ENCODE measurements around the gene IL17REL. TPM values are rescaled to one million over a fixed set of nuclear protein-coding genes. Genes with fewer than 3 reads are reported as not detected.

Gene IL17REL
- total and polyA plus RNA-seq, 2 of the 13 experiments (the other 11 are each of a cell fraction or from before 2014, with no cell fraction given) = not detected

DNA sequence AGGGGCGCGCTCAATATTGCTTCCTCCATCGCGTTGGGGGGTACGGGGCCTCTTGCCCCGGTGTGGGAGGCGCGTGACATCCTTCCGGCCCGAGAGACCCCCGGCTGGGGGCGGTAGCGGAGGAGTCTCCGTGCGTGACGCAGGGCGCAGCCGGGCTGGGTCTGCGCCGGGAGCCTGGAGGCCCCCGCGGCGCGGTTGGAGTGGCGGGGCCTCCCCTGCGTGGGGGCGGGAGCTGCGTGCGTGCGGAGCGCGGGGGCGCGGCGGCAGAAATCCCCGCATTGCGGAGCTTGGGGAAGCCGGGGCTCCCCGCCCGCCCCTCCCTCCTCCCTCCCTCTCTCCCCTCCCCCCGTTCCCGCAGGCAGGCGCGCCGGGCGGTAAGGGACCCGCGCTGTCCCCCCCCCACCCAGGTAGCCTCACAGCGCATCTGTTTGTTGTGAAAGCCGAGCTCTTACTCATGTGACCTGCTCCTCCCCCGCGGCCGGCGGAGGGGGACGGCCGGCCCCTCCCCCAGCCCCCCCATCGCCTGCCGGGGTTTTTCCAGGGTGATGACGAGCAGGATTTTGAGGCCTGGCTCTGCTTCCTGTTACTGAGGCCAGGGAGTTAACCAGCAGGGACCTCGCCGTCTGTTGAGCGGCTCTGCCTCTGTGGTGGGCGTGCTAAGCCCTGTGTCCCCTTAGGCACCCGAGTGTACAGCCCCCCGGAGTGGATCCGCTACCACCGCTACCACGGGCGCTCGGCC, 50.4 kb downstream of the IL17REL start (continued):
- TF ChIP-seq RORA (CRISPR knock-in tag; IDR thresholded peaks at IDR 0.05) (no peak), ZSCAN25 (CRISPR knock-in tag; IDR thresholded peaks at IDR 0.05) (peak; percentile 41; the same call in 1 of the 2 replicates), ZNF337 (CRISPR knock-in tag; IDR thresholded peaks at IDR 0.05; ENCODE audit: borderline replicate concordance, low read depth) (no peak), NFRKB (IDR thresholded peaks at IDR 0.05) (no peak), ZNF839 (CRISPR knock-in tag; IDR thresholded peaks at IDR 0.05; ENCODE audit: borderline replicate concordance) (no peak), PHF20 (CRISPR knock-in tag; IDR thresholded peaks at IDR 0.05) (peak; percentile 32; the same call in 1 of the 2 replicates), TAF1 (CRISPR knock-in tag; IDR thresholded peaks at IDR 0.05) (peak; percentile 24), ZNF367 (CRISPR knock-in tag; IDR thresholded peaks at IDR 0.05; ENCODE audit: borderline replicate concordance) (no peak), ZKSCAN1 (IDR thresholded peaks at IDR 0.05; ENCODE audit: low read length) (no peak), ZNF615 (CRISPR knock-in tag; IDR thresholded peaks at IDR 0.05; ENCODE audit: borderline replicate concordance) (no peak), ZBTB7B (CRISPR knock-in tag; IDR thresholded peaks at IDR 0.05) (0 out of 2 replicates have a peak, but pooled peaks have one; percentile 7), SNRNP70 (IDR thresholded peaks at IDR 0.05; ENCODE audit: low read depth, low read length) (no peak), GATA4 (IDR thresholded peaks at IDR 0.05; ENCODE audit: borderline replicate concordance, low read depth) (no peak), ZBTB7A (CRISPR knock-in tag; IDR thresholded peaks at IDR 0.05) (peak; percentile 70; the same call in 1 of the 2 replicates), HNRNPUL1 (IDR thresholded peaks at IDR 0.05; ENCODE audit: low read depth, low read length) (no peak), RELA (CRISPR knock-in tag; IDR thresholded peaks at IDR 0.05) (no peak), RFX5 (IDR thresholded peaks at IDR 0.05; ENCODE audit: low read depth, low read length) (no peak), ZNF160 (CRISPR knock-in tag; IDR thresholded peaks at IDR 0.05) (no peak), ZNF33B (CRISPR knock-in tag; IDR thresholded peaks at IDR 0.05) (no peak), KAT8 (CRISPR knock-in tag; IDR thresholded peaks at IDR 0.05) (no peak), RAD21 (CRISPR knock-in tag; IDR thresholded peaks at IDR 0.05) (peak; percentile 62)
- TF ChIP-seq, protein P1, sequence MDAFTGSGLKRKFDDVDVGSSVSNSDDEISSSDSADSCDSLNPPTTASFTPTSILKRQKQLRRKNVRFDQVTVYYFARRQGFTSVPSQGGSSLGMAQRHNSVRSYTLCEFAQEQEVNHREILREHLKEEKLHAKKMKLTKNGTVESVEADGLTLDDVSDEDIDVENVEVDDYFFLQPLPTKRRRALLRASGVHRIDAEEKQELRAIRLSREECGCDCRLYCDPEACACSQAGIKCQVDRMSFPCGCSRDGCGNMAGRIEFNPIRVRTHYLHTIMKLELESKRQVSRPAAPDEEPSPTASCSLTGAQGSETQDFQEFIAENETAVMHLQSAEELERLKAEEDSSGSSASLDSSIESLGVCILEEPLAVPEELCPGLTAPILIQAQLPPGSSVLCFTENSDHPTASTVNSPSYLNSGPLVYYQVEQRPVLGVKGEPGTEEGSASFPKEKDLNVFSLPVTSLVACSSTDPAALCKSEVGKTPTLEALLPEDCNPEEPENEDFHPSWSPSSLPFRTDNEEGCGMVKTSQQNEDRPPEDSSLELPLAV (CRISPR knock-in tag; conservative IDR thresholded peaks at IDR 0.05; ENCODE audit: low read depth) = no peak
- TF ChIP-seq, protein P2, sequence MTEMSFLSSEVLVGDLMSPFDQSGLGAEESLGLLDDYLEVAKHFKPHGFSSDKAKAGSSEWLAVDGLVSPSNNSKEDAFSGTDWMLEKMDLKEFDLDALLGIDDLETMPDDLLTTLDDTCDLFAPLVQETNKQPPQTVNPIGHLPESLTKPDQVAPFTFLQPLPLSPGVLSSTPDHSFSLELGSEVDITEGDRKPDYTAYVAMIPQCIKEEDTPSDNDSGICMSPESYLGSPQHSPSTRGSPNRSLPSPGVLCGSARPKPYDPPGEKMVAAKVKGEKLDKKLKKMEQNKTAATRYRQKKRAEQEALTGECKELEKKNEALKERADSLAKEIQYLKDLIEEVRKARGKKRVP (CRISPR knock-in tag; IDR thresholded peaks at IDR 0.05) = no peak
- TF ChIP-seq, protein P3, sequence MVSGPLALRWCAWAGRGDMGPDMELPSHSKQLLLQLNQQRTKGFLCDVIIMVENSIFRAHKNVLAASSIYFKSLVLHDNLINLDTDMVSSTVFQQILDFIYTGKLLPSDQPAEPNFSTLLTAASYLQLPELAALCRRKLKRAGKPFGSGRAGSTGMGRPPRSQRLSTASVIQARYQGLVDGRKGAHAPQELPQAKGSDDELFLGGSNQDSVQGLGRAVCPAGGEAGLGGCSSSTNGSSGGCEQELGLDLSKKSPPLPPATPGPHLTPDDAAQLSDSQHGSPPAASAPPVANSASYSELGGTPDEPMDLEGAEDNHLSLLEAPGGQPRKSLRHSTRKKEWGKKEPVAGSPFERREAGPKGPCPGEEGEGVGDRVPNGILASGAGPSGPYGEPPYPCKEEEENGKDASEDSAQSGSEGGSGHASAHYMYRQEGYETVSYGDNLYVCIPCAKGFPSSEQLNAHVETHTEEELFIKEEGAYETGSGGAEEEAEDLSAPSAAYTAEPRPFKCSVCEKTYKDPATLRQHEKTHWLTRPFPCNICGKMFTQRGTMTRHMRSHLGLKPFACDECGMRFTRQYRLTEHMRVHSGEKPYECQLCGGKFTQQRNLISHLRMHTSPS (CRISPR knock-in tag; IDR thresholded peaks at IDR 0.05; ENCODE audit: low read depth) = no peak
- TF ChIP-seq, protein P4, sequence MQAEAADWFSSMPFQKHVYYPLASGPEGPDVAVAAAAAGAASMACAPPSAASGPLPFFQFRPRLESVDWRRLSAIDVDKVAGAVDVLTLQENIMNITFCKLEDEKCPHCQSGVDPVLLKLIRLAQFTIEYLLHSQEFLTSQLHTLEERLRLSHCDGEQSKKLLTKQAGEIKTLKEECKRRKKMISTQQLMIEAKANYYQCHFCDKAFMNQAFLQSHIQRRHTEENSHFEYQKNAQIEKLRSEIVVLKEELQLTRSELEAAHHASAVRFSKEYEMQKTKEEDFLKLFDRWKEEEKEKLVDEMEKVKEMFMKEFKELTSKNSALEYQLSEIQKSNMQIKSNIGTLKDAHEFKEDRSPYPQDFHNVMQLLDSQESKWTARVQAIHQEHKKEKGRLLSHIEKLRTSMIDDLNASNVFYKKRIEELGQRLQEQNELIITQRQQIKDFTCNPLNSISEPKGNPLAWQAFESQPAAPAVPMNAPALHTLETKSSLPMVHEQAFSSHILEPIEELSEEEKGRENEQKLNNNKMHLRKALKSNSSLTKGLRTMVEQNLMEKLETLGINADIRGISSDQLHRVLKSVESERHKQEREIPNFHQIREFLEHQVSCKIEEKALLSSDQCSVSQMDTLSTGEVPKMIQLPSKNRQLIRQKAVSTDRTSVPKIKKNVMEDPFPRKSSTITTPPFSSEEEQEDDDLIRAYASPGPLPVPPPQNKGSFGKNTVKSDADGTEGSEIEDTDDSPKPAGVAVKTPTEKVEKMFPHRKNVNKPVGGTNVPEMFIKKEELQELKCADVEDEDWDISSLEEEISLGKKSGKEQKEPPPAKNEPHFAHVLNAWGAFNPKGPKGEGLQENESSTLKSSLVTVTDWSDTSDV (CRISPR knock-in tag; IDR thresholded peaks at IDR 0.05) = no peak; the same call in 1 of the 2 replicates

All from HepG2 (cell line).